Fibroblast of mammary gland (primary cell): Measurements from ENCODE around the gene PLEK.
"Not testable (repeated sequence)": the region's sequence is repeated elsewhere in the genome, so short reads cannot be mapped to it uniquely, and the experiment has no call there.

Experiments used
- DNase-seq: peaks from one replicate; pipeline ENCODE4 v3.0.0-alpha.2; 2010; ENCODE audit warnings: low read depth
- H3K4me3 ChIP-seq: 2 replicates; pipeline ENCODE4 v1.5.1; 2011; ENCODE audit warnings: low read depth, mild to moderate bottlenecking, low read length, moderate library complexity; ENCODE audit not compliant: control insufficient read depth
- TF ChIP-seq, protein P1 (sequence below): conservative IDR thresholded peaks from 2 replicates; pipeline ENCODE4 v1.5.1; 2011; ENCODE audit warnings: low read depth, low read length, inconsistent platforms; ENCODE audit not compliant: control insufficient read depth, insufficient read depth

The PLEK gene

DNA sequence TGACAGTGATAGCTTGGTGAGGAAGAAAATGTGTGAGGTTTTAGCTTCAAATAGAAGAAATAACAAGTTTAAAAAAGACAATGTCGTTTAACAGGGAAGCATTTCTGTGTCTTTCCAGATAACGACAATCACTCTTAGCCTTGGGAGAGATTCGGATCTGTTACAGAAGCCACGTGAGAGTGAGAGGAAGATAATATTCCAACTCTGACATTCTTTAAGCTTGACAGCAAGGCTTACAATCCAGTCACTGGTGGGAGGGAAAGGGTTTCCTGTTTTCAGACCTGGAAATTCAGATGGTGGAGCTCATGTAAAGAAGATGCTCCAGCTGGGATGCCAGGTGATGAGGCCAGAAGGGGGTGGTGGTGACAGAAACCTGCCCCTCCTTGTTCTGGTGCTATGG, 71.2 kb downstream of the PLEK start:
- DNase-seq: no peak
- TF ChIP-seq, protein P1, sequence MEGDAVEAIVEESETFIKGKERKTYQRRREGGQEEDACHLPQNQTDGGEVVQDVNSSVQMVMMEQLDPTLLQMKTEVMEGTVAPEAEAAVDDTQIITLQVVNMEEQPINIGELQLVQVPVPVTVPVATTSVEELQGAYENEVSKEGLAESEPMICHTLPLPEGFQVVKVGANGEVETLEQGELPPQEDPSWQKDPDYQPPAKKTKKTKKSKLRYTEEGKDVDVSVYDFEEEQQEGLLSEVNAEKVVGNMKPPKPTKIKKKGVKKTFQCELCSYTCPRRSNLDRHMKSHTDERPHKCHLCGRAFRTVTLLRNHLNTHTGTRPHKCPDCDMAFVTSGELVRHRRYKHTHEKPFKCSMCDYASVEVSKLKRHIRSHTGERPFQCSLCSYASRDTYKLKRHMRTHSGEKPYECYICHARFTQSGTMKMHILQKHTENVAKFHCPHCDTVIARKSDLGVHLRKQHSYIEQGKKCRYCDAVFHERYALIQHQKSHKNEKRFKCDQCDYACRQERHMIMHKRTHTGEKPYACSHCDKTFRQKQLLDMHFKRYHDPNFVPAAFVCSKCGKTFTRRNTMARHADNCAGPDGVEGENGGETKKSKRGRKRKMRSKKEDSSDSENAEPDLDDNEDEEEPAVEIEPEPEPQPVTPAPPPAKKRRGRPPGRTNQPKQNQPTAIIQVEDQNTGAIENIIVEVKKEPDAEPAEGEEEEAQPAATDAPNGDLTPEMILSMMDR: no peak
- H3K4me3 ChIP-seq: no peak overlapping the region

GRCh38 chr2:68438455-68439303, 73.6 kb downstream of the PLEK start:
- TF ChIP-seq, protein P1: no peak
- no peak overlapping the region for H3K4me3 ChIP-seq
- DNase-seq: no peak

- peak; percentile 84 for DNase-seq
- TF ChIP-seq, protein P1: peak; percentile 89
These were observed 76.3 kb downstream of the PLEK start for GRCh38 chr2:68441179-68441993.

GRCh38 chr2:68441994-68442322, 76.9 kb downstream of the PLEK start:
- TF ChIP-seq, protein P1: no peak
- H3K4me3 ChIP-seq: no peak overlapping the region

More at GRCh38 chr2:68441179-68441993, 76.3 kb downstream of the PLEK start:
- no peak overlapping the region for H3K4me3 ChIP-seq

GRCh38 chr2:68446425-68446824, 81.3 kb downstream of the PLEK start:
- DNase-seq, H3K4me3 ChIP-seq: not testable (repeated sequence)

More at GRCh38 chr2:68441994-68442322, 76.9 kb downstream of the PLEK start:
- DNase-seq: no peak
